T-cell (primary cell): Measurements from ENCODE around the gene ASIC1. TPM values are rescaled to one million over a fixed set of nuclear protein-coding genes. Genes with fewer than 3 reads are reported as not detected.
A peak's percentile ranks its signal among the peaks of the same experiment; 100 is the strongest.
"Not testable (repeated sequence)": the region's sequence is repeated elsewhere in the genome, so short reads cannot be mapped to it uniquely, and the experiment has no call there.

ENCODE experiments used
- ATAC-seq, 4 experiments: fragments of 200-7000 bp in 3 of 4; fragments of 150-1000 bp in 1 of 4; cut with Tn5 transposase; replicated peaks in 1 of 4; 1 replicate in 3 of 4; 2 replicates in 1 of 4; pipeline ENCODE4 v1.10.0; 2021; ENCODE audit warnings: moderate library complexity in 3 of 4, mild to moderate bottlenecking in 2 of 4, moderate number of reproducible peaks in 1 of 4
- CTCF ChIA-PET, 2 donors: fragments of 300-600 bp; sonication (Branson Sonifier 250); formaldehyde crosslinking; loops; one replicate each; lab custom pipeline; 2022; ENCODE audit warnings: antibody characterized with exemption in 2 of 2; lab: Charles Lee
- POLR2A ChIA-PET, 2 donors: fragments of 300-600 bp; sonication (Branson Sonifier 250); formaldehyde crosslinking; loops; one replicate each; lab custom pipeline; 2022; ENCODE audit warnings: antibody characterized with exemption in 2 of 2; lab: Charles Lee
- DNase-seq, 35 experiments: peaks; one replicate each; pipeline versions ENCODE4 v3.0.0 to v3.0.0-alpha.2; 2013 to 2023
- H3K27ac ChIP-seq: one replicate; pipeline ENCODE4 v1.5.1; 2013; ENCODE audit warnings: low read length
- H3K27me3 ChIP-seq, 2 experiments: replicated peaks in 1 of 2; 1 replicate in 1 of 2; 2 replicates in 1 of 2; pipeline versions ENCODE4 v1.6.1 to v1.7.0; 2013; ENCODE audit warnings: low read length in 1 of 2, mixed read lengths in 1 of 2; ENCODE audit not compliant: control insufficient read depth in 2 of 2, insufficient read depth in 2 of 2; ENCODE audit errors: extremely low read depth in 1 of 2
- H3K36me3 ChIP-seq, 2 donors: 1 replicate in 1 of 2; 2 replicates in 1 of 2; pipeline versions ENCODE4 v1.6.1 to v1.7.0; 2013; ENCODE audit warnings: low read length in 1 of 2; ENCODE audit not compliant: control insufficient read depth in 2 of 2, insufficient read depth in 1 of 2; ENCODE audit errors: extremely low read depth in 1 of 2
- H3K4me1 ChIP-seq, 2 experiments: 1 replicate in 1 of 2; 2 replicates in 1 of 2; pipeline versions ENCODE4 v1.6.1 to v1.7.0; 2013; ENCODE audit warnings: low read length in 2 of 2, mixed read lengths in 1 of 2; ENCODE audit not compliant: insufficient read depth in 2 of 2, control insufficient read depth in 1 of 2; ENCODE audit errors: extremely low read depth in 1 of 2
- H3K4me3 ChIP-seq, 2 donors: 1 replicate in 1 of 2; 2 replicates in 1 of 2; pipeline versions ENCODE4 v1.5.1 to v1.7.0; 2013; ENCODE audit warnings: mild to moderate bottlenecking in 2 of 2, low read length in 1 of 2, moderate library complexity in 1 of 2; ENCODE audit not compliant: control insufficient read depth in 1 of 2; ENCODE audit errors: extremely low read depth in 1 of 2
- H3K9me3 ChIP-seq: 2 replicates; pipeline ENCODE4 v1.7.0; 2013
- H3K27ac Mint-ChIP-seq, 2 donors: one replicate each; pipeline ENCODE4 v1.8.0; 2020 to 2021; ENCODE audit warnings: mild to moderate bottlenecking in 2 of 2, mixed read lengths in 2 of 2
- H3K27me3 Mint-ChIP-seq, 2 donors: one replicate each; pipeline ENCODE4 v1.8.0; 2021 to 2022; ENCODE audit warnings: mixed read lengths in 2 of 2
- H3K36me3 Mint-ChIP-seq: one replicate; pipeline ENCODE4 v1.8.0; 2021; ENCODE audit warnings: mixed read lengths
- H3K4me1 Mint-ChIP-seq, 3 donors: one replicate each; pipeline ENCODE4 v1.8.0; 2020 to 2022; ENCODE audit warnings: mixed read lengths in 3 of 3, mild to moderate bottlenecking in 1 of 3
- H3K4me3 Mint-ChIP-seq, 3 donors: one replicate each; pipeline ENCODE4 v1.8.0; 2020 to 2022; ENCODE audit warnings: mild to moderate bottlenecking in 3 of 3, mixed read lengths in 3 of 3, moderate library complexity in 3 of 3
- H3K9me3 Mint-ChIP-seq, 3 donors: one replicate each; pipeline ENCODE4 v1.8.0; 2020 to 2022; ENCODE audit warnings: mixed read lengths in 3 of 3
- WGBS: methylation state at CpG from one replicate; pipeline ENCODE4 v1.1.5; 2013; ENCODE audit warnings: missing lambda C conversion rate; ENCODE audit not compliant: insufficient coverage; 5-methylcytosine and 5-hydroxymethylcytosine counted together
- total RNA-seq, 35 experiments: library from RNA in 6 of 35; stranded (reverse) in 6 of 35; fragments of 120-200 nt in 1 of 35; gene quantifications; one replicate each; pipeline versions ENCODE4 v1.2.1 to v1.2.4 and lab custom pipeline; 2013 to 2026

The ASIC1 gene
- total RNA-seq, 5 donors from 2014 or later (not counting 1 experiment from before 2014, with no cell fraction given) = 1.6 to 9.1 (median 5.1) TPM

- no peaks in the 10 kb centered on the region for H3K36me3 ChIP-seq
- Mint-ChIP-seq H3K4me1 (peaks cover 15 to 20% (median 17%) of the 10 kb centered on the region in 3 donors), H3K36me3 (no peaks in the 10 kb centered on the region), H3K27ac (no peak overlapping the region), H3K27me3 (peaks cover 0 to 2% of the 10 kb centered on the region in 2 donors), H3K9me3 (no peaks in the 10 kb centered on the region), H3K4me3 (no peak overlapping the region)
- H3K9me3 ChIP-seq = no peaks in the 10 kb centered on the region
- DNase-seq = no peak
- CTCF ChIA-PET = no interaction called here
- no peak overlapping the region for H3K4me3 ChIP-seq
- H3K4me1 ChIP-seq = peaks cover 10 to 17% of the 10 kb centered on the region in 2 experiments
- POLR2A ChIA-PET = interaction anchor here in 1 of 2 donors (0.5 kb wide), 1 partner anchor 36 kb away, joined by 3 read pairs; no protein-coding TSS in a partner anchor
- H3K27me3 ChIP-seq = peaks cover 0 to 8% of the 10 kb centered on the region in 2 experiments
- no peak for ATAC-seq
- 68% methylated on average over 35 of the region's 46 CpGs for WGBS
- no peak overlapping the region for H3K27ac ChIP-seq
Observed at GRCh38 chr12:50081096-50081808, 23.9 kb downstream of the ASIC1 start.

- H3K9me3 ChIP-seq = no peaks in the 10 kb centered on the region
- 88% methylated on average over 7 of the region's 7 CpGs for WGBS
- H3K4me1 ChIP-seq = peaks cover 10 to 17% of the 10 kb centered on the region in 2 experiments
- ATAC-seq = no peak
- H3K4me3 ChIP-seq = no peak overlapping the region
- Mint-ChIP-seq H3K9me3 (no peaks in the 10 kb centered on the region), H3K27ac (peak overlapping the region in 1 of 2 donors; percentile 39), H3K4me3 (no peak overlapping the region), H3K27me3 (no peaks in the 10 kb centered on the region), H3K4me1 (peaks cover 24 to 29% (median 26%) of the 10 kb centered on the region in 3 donors), H3K36me3 (peaks cover under 1% of the 10 kb centered on the region)
- peaks cover 5% of the 10 kb centered on the region in 2 donors for H3K36me3 ChIP-seq
- no peak overlapping the region for H3K27ac ChIP-seq
- POLR2A ChIA-PET = no interaction called here
- CTCF ChIA-PET = interaction anchor here in 1 of 2 donors (0.5 to 1.3 kb wide), 2 partner anchors 29 to 127 kb away, joined by 3 to 4 read pairs; partner anchors contain the start of gene COX14
- no peaks in the 10 kb centered on the region for H3K27me3 ChIP-seq
- DNase-seq = no peak
Observed at GRCh38 chr12:50082644-50083043, 25.2 kb downstream of the ASIC1 start.

GRCh38 chr12:50083301-50083700 lies 25.9 kb downstream of the ASIC1 start:
- WGBS = no CpG with 5 or more reads among the region's 1 CpG
- Mint-ChIP-seq H3K27ac (peak overlapping the region; percentile 86 to 95), H3K27me3 (no peaks in the 10 kb centered on the region), H3K9me3 (no peaks in the 10 kb centered on the region), H3K4me3 (peak overlapping the region; percentile 62 to 76 (median 67)), H3K36me3 (peaks cover 4% of the 10 kb centered on the region), H3K4me1 (peaks cover 31 to 36% (median 33%) of the 10 kb centered on the region in 3 donors)
- no peak for DNase-seq
- H3K27me3 ChIP-seq = no peaks in the 10 kb centered on the region
- no peaks in the 10 kb centered on the region for H3K9me3 ChIP-seq
- ATAC-seq = no peak
- ChIA-PET CTCF (interaction anchor here in 1 of 2 donors (0.6 to 1.3 kb wide), 2 partner anchors 29 to 84 kb away, joined by 3 to 4 read pairs; partner anchors contain the start of genes CERS5 and COX14), POLR2A (no interaction called here)
- peaks cover 5 to 8% of the 10 kb centered on the region in 2 donors for H3K36me3 ChIP-seq
- H3K4me1 ChIP-seq = peaks cover 10 to 17% of the 10 kb centered on the region in 2 experiments
- no peak overlapping the region for H3K4me3 ChIP-seq
- H3K27ac ChIP-seq = peak overlapping the region; percentile 13

GRCh38 chr12:50084409-50084774 lies 27.0 kb downstream of the ASIC1 start:
- 0% methylated on average over 2 of the region's 7 CpGs for WGBS
- peak overlapping the region; percentile 80 to 83 for H3K4me3 ChIP-seq

GRCh38 chr12:50084775-50085614 lies 27.6 kb downstream of the ASIC1 start, which contains the start of gene SMARCD1:
TSS of gene SMARCD1 (plus strand) at chr12:50085342. CDS start at chr12:50085370, 28 bp downstream.
- peak; percentile 68 to 88 (median 77) for DNase-seq
- POLR2A ChIA-PET = interaction anchor here (0.5 to 1.4 kb wide), 8 partner anchors 27 to 1246 kb away, joined by 3 to 11 read pairs (median 5); partner anchors contain the start of genes COX14 (in 2 of the 2) and CERS5 (in 1 of the 2)
- CTCF ChIA-PET = interaction anchor here (0.6 to 6.9 kb wide), 15 partner anchors 10 to 414 kb away, joined by 3 to 94 read pairs (median 4); partner anchors contain the start of genes COX14 (in 2 of the 2) and GPD1 (in 1 of the 2)

More at GRCh38 chr12:50084409-50084774, 27.0 kb downstream of the ASIC1 start:
- peaks cover 10 to 17% of the 10 kb centered on the region in 2 experiments for H3K4me1 ChIP-seq
- H3K27me3 Mint-ChIP-seq, H3K9me3 ChIP-seq, DNase-seq, ATAC-seq, H3K9me3 Mint-ChIP-seq, H3K27me3 ChIP-seq: not testable (repeated sequence)
- H3K36me3 ChIP-seq = peaks cover 5 to 19% of the 10 kb centered on the region in 2 donors
- Mint-ChIP-seq H3K36me3 (peaks cover 15% of the 10 kb centered on the region), H3K4me1 (peaks cover 38 to 44% (median 40%) of the 10 kb centered on the region in 3 donors), H3K27ac (peak overlapping the region; percentile 92 to 98), H3K4me3 (peak overlapping the region; percentile 87 to 93 (median 87))
- POLR2A ChIA-PET = interaction anchor here (0.7 to 1.4 kb wide), 5 partner anchors 27 to 88 kb away, joined by 4 to 11 read pairs (median 5); partner anchors contain the start of genes COX14 (in 2 of the 2) and CERS5 (in 1 of the 2)
- peak overlapping the region; percentile 95 for H3K27ac ChIP-seq
- CTCF ChIA-PET = interaction anchor here (0.6 to 6.9 kb wide), 17 partner anchors 9 to 1730 kb away, joined by 3 to 94 read pairs (median 4); partner anchors contain the start of genes COX14 (in 2 of the 2) and GPD1 (in 1 of the 2)

More at GRCh38 chr12:50084775-50085614, 27.6 kb downstream of the ASIC1 start, which contains the start of gene SMARCD1:
- Mint-ChIP-seq H3K9me3 (no peaks in the 10 kb centered on the region), H3K27me3 (no peaks in the 10 kb centered on the region), H3K36me3 (peaks cover 21% of the 10 kb centered on the region), H3K4me3 (peak within 1 kb of the TSS; percentile 87 to 93 (median 87)), H3K4me1 (peaks cover 39 to 44% (median 40%) of the 10 kb centered on the region in 3 donors), H3K27ac (peak within 1 kb of the TSS; percentile 93 to 98)
- WGBS = under 1% methylated on average over 56 of the region's 69 CpGs
- peaks cover 5 to 25% of the 10 kb centered on the region in 2 donors for H3K36me3 ChIP-seq
- H3K9me3 ChIP-seq = no peaks in the 10 kb centered on the region
- ATAC-seq = peak; percentile 87 to 94 (median 92)
- peaks cover 10 to 17% of the 10 kb centered on the region in 2 experiments for H3K4me1 ChIP-seq
- no peaks in the 10 kb centered on the region for H3K27me3 ChIP-seq
- peak within 1 kb of the TSS; percentile 80 to 83 for H3K4me3 ChIP-seq
- H3K27ac ChIP-seq = peak within 1 kb of the TSS; percentile 95
